Smooth muscle cell of the brain vasculature (primary cell): ENCODE data around the gene CCDC27.
"Not testable (repeated sequence)": the region's sequence is repeated elsewhere in the genome, so short reads cannot be mapped to it uniquely, and the experiment has no call there.

ENCODE experiments used
- DNase-seq: peaks from one replicate; pipeline ENCODE4 v3.0.0-alpha.2; 2012; ENCODE audit warnings: low read depth, low spot score

CCDC27 gene

GRCh38 chr1:3789421-3790300 lies 37.4 kb downstream of the CCDC27 start:
- no peak for DNase-seq

- DNase-seq, result no peak
Measured at GRCh38 chr1:3790500-3790923, 38.3 kb downstream of the CCDC27 start.

GRCh38 chr1:3790952-3791351 lies 38.7 kb downstream of the CCDC27 start:
- DNase-seq, result no peak

GRCh38 chr1:3795453-3796214 lies 43.4 kb downstream of the CCDC27 start:
- no peak for DNase-seq

- DNase-seq, result peak; percentile 57
Measured at GRCh38 chr1:3796215-3797061, 44.2 kb downstream of the CCDC27 start, which contains the start of gene LRRC47. TSS of gene LRRC47 (minus strand) at chr1:3796498. CDS start at chr1:3796476, 22 bp downstream.

- DNase-seq, result no peak
Measured at GRCh38 chr1:3799976-3800685, 47.9 kb downstream of the CCDC27 start.

- DNase-seq, result not testable (repeated sequence)
Measured at GRCh38 chr1:3800795-3801194, 48.5 kb downstream of the CCDC27 start.

- DNase-seq, result no peak
Measured at GRCh38 chr1:3803905-3804626, 51.8 kb downstream of the CCDC27 start.

- not testable (repeated sequence) for DNase-seq
Measured at GRCh38 chr1:3804627-3804944, 52.3 kb downstream of the CCDC27 start.

- DNase-seq, result no peak
Measured at GRCh38 chr1:3805038-3805437, 52.8 kb downstream of the CCDC27 start.

- DNase-seq, result no peak
Measured at GRCh38 chr1:3807769-3808168, 55.5 kb downstream of the CCDC27 start.

- DNase-seq, result no peak
Measured at GRCh38 chr1:3809680-3810079, 57.4 kb downstream of the CCDC27 start.

- not testable (repeated sequence) for DNase-seq
Measured at GRCh38 chr1:3810149-3810761, 58.0 kb downstream of the CCDC27 start.

GRCh38 chr1:3811595-3811911 lies 59.3 kb downstream of the CCDC27 start:
- no peak for DNase-seq

GRCh38 chr1:3814065-3814464 lies 61.8 kb downstream of the CCDC27 start:
- no peak for DNase-seq

GRCh38 chr1:3814771-3815561 lies 62.7 kb downstream of the CCDC27 start:
- DNase-seq, result no peak

- no peak for DNase-seq
Measured at GRCh38 chr1:3816331-3817137, 64.3 kb downstream of the CCDC27 start.

GRCh38 chr1:3817138-3817740 lies 65.0 kb downstream of the CCDC27 start:
- DNase-seq, result no peak
